K562 (cell line): ENCODE results near the gene PTPRG. TPM values are rescaled to one million over a fixed set of nuclear protein-coding genes. Genes with fewer than 3 reads are reported as not detected.

Experiments
- ATAC-seq: fragments of 200-7000 bp; cut with Tn5 transposase; 3 replicates; pipeline ENCODE4 v1.9.1; 2020; ENCODE audit warnings: moderate library complexity
- BruUV-seq: library from RNA; stranded (reverse); fragments of 400-500 nt; replicated peaks from 2 replicates; lab custom pipeline; 2021; lab: Mats Ljungman, UMichigan
- CTCF ChIA-PET: fragments of 300-600 bp; formaldehyde crosslinking; extraction: SDS; loops from one replicate; lab custom pipeline; 2021; ENCODE audit warnings: low intra/inter-chr PET ratio; lab: Yijun Ruan, JAX
- POLR2A ChIA-PET: fragments of 300-600, 350-650 bp; sonication (Branson Sonifier 250); formaldehyde crosslinking; extraction: SDS; loops from one replicate; lab custom pipeline; 2021; ENCODE audit warnings: antibody characterized with exemption, inconsistent platforms; lab: Yijun Ruan, JAX
- DNase-seq, 4 experiments: peaks; one replicate each; pipeline versions ENCODE4 v3.0.0 to v3.0.0-alpha.2; 2011 to 2018; ENCODE audit warnings: low spot score in 3 of 4, mixed read lengths in 3 of 4; ENCODE audit errors: extremely low read depth in 1 of 4
- FAIRE-seq: peaks from 2 replicates; lab custom pipeline; 2011; peaks lifted over from hg19 to GRCh38; lab: Jason Lieb, UNC
- H2AFZ ChIP-seq: 2 replicates; pipeline ENCODE4 v1.6.0; 2011; ENCODE audit warnings: low read depth, low read length, control low read depth, inconsistent platforms
- H3K27ac ChIP-seq: fragments of 200-600 bp; 3 replicates; pipeline ENCODE4 v1.8.0; 2011; ENCODE audit warnings: low read depth, mild to moderate bottlenecking, control low read depth, inconsistent platforms, low read length, moderate library complexity, mixed read lengths; ENCODE audit errors: extremely low read depth
- H3K27me3 ChIP-seq, 2 experiments: fragments of 300-600 bp in 1 of 2; 2 replicates in 1 of 2; 3 replicates in 1 of 2; pipeline versions ENCODE4 v1.6.0 to v1.8.0; 2011; ENCODE audit warnings: inconsistent platforms in 2 of 2, low read length in 2 of 2, mild to moderate bottlenecking in 1 of 2, mixed read lengths in 1 of 2, moderate library complexity in 1 of 2; ENCODE audit not compliant: control insufficient read depth in 2 of 2, insufficient read depth in 2 of 2
- H3K36me3 ChIP-seq: fragments of 300-600 bp; 3 replicates; pipeline ENCODE4 v1.8.0; 2011; ENCODE audit warnings: mild to moderate bottlenecking, low read length, inconsistent platforms; ENCODE audit not compliant: control insufficient read depth, insufficient read depth
- H3K4me1 ChIP-seq, 2 experiments: fragments of 200-600 bp in 1 of 2; replicated peaks in 1 of 2; 2 replicates in 1 of 2; 3 replicates in 1 of 2; pipeline versions ENCODE4 v1.5.1 to v1.8.0; 2011; ENCODE audit warnings: inconsistent platforms in 2 of 2, low read length in 2 of 2, mild to moderate bottlenecking in 1 of 2, mixed read lengths in 1 of 2, moderate library complexity in 1 of 2; ENCODE audit not compliant: control insufficient read depth in 2 of 2, insufficient read depth in 2 of 2
- H3K4me2 ChIP-seq: 2 replicates; pipeline ENCODE4 v1.6.1; 2011; ENCODE audit warnings: low read length, control low read depth, inconsistent platforms, mixed read lengths; ENCODE audit not compliant: insufficient read depth
- H3K4me3 ChIP-seq: fragments of 200-600 bp; sonication (generic), shearing (Covaris generic); 2 replicates; pipeline ENCODE4 v1.5.1; 2016; ENCODE audit warnings: control low read depth, inconsistent platforms
- H3K79me2 ChIP-seq: fragments of 200-600 bp; 3 replicates; pipeline ENCODE4 v1.8.0; 2011; ENCODE audit warnings: low read length, inconsistent platforms; ENCODE audit not compliant: control insufficient read depth, insufficient read depth
- H3K9ac ChIP-seq, 2 experiments: 2 replicates each; pipeline versions ENCODE4 v1.6.0 to v1.6.1; 2011; ENCODE audit warnings: low read depth in 2 of 2, low read length in 2 of 2, control low read depth in 1 of 2, inconsistent platforms in 1 of 2, mild to moderate bottlenecking in 1 of 2, mixed read lengths in 1 of 2; ENCODE audit not compliant: insufficient read depth in 1 of 2
- H3K9me1 ChIP-seq: one replicate; pipeline ENCODE4 v1.6.0; 2011; ENCODE audit warnings: inconsistent platforms, mild to moderate bottlenecking, low read length, moderate library complexity; ENCODE audit not compliant: control insufficient read depth, insufficient read depth
- H3K9me3 ChIP-seq: replicated peaks from 2 replicates; pipeline ENCODE4 v1.5.1; 2011; ENCODE audit warnings: low read depth, low read length, inconsistent platforms; ENCODE audit not compliant: control insufficient read depth, insufficient read depth
- H4K20me1 ChIP-seq: replicated peaks from 2 replicates; pipeline ENCODE4 v1.6.1; 2011; ENCODE audit warnings: low read length, inconsistent platforms, mixed read lengths; ENCODE audit not compliant: control insufficient read depth, insufficient read depth
- CBX3 ChIP-seq, 2 experiments: IDR thresholded peaks; 1 replicate in 1 of 2; 2 replicates in 1 of 2; pipeline ENCODE4 v1.6.1; 2012; ENCODE audit warnings: inconsistent platforms in 2 of 2, low read length in 2 of 2, borderline replicate concordance in 1 of 2, control low read depth in 1 of 2
- CEBPB ChIP-seq: fragments of 450-650 bp; IDR thresholded peaks from 2 replicates; pipeline ENCODE4 v1.6.1; 2016; ENCODE audit warnings: missing genetic modification characterization, missing compliant biosample characterization
- DACH1 ChIP-seq: fragments of 450-650 bp; IDR thresholded peaks from 2 replicates; pipeline ENCODE4 v1.6.1; 2018; ENCODE audit not compliant: partially characterized antibody
- FOXK2 ChIP-seq, 2 experiments: fragments of 450-650 bp; IDR thresholded peaks in 1 of 2; conservative IDR thresholded peaks in 1 of 2; 2 replicates each; pipeline ENCODE4 v1.6.1; 2016; ENCODE audit warnings: low read depth in 2 of 2, mild to moderate bottlenecking in 1 of 2
- GABPB1 ChIP-seq: sonication (generic); formaldehyde crosslinking; IDR thresholded peaks from 2 replicates; pipeline ENCODE4 v1.8.0; 2022; ENCODE audit warnings: mild to moderate bottlenecking, missing genetic modification reagents
- KDM1A ChIP-seq, 2 experiments: fragments of 450-650 bp; IDR thresholded peaks; 2 replicates each; pipeline ENCODE4 v1.6.1; 2016; ENCODE audit warnings: mild to moderate bottlenecking in 2 of 2
- KLF16 ChIP-seq: IDR thresholded peaks from 2 replicates; pipeline ENCODE4 v1.6.1; 2016; ENCODE audit warnings: antibody characterized with exemption
- PHB ChIP-seq: fragments of 250-450 bp; sonication (Bioruptor Pico); IDR thresholded peaks from 2 replicates; pipeline ENCODE4 v1.5.0; 2021
- SAP30 ChIP-seq: fragments of 200-600 bp; sonication (generic); IDR thresholded peaks from 2 replicates; pipeline ENCODE4 v1.6.1; 2012; ENCODE audit warnings: borderline replicate concordance, low read depth, mild to moderate bottlenecking, moderate library complexity, low read length, control low read depth, inconsistent platforms; ENCODE audit not compliant: insufficient read depth, poor library complexity, severe bottlenecking
- ZNF124 ChIP-seq: sonication (generic); formaldehyde crosslinking; IDR thresholded peaks from 2 replicates; pipeline ENCODE4 v1.8.1; 2022; ENCODE audit warnings: missing genetic modification reagents
- in situ Hi-C: fragments of 300-500 bp; cut with MboI; formaldehyde crosslinking; loops from 4 replicates; pipeline ENCODE4 v1.15.0; 2018; ENCODE audit warnings: inconsistent platforms, mixed read lengths
- intact Hi-C: fragments of 100-400 bp; cut with micrococcal nuclease; formaldehyde crosslinking; loops from 2 replicates; pipeline ENCODE4 v1.14.2; 2022
- polyA plus RNA-seq, 8 experiments: library from polyadenylated mRNA; depleted of rRNA in 4 of 8; stranded (reverse) in 5 of 8; unstranded in 3 of 8; fragments of >200 nt; fragmentation: Nextera tagmentation in 2 of 8; fragmentation: Illumina TruSeq in 1 of 8; extraction: Ambion mirVana in 2 of 8; extraction: Trizol in 1 of 8; gene quantifications; 2 replicates each; pipeline versions ENCODE4 v1.2.1 to v1.2.3, GENCODE V29; 2011 to 2014; ENCODE audit warnings: inconsistent platforms in 1 of 8, missing spikeins in 1 of 8
- total RNA-seq, 7 experiments: library from RNA; depleted of rRNA in 6 of 7; stranded (reverse); fragments of >200 nt in 6 of 7; fragmentation: Illumina TruSeq in 2 of 7; extraction: Trizol in 2 of 7; gene quantifications; 2 replicates each; pipeline versions ENCODE4 v1.2.1 to v1.2.3, GENCODE V29; 2011 to 2021; ENCODE audit warnings: low replicate concordance in 1 of 7

Gene PTPRG
- total and polyA plus RNA-seq, 9 of the 15 experiments (the other 6 are each of a cell fraction or from before 2014, with no cell fraction given), result 0.16 TPM; not detected in 8

- Histone ChIP-seq H3K4me2 (no peak overlapping the region), H3K4me1 (no peaks in the 10 kb centered on the region), H3K4me3 (no peak overlapping the region), H3K9me1 (no peaks in the 10 kb centered on the region), H3K36me3 (no peaks in the 10 kb centered on the region), H3K79me2 (no peaks in the 10 kb centered on the region), H3K27ac (no peak overlapping the region), H3K27me3 (no peaks in the 10 kb centered on the region; a peak in 1 of 5 replicates), H4K20me1 (no peaks in the 10 kb centered on the region), H3K9me3 (no peaks in the 10 kb centered on the region), H3K9ac (no peak overlapping the region), H2AFZ (no peak overlapping the region)
- ATAC-seq (no peak), DNase-seq (no peak), FAIRE-seq (no peak)
- ChIA-PET POLR2A (no interaction called here), CTCF (no interaction called here)
- in situ Hi-C loops (no loop called here), intact Hi-C loops (no loop called here)
- TF ChIP-seq GABPB1 (CRISPR knock-in tag), result no peak
- no peak for TF ChIP-seq FOXK2 (conservative IDR thresholded peaks at IDR 0.05 in 1 of 2, IDR thresholded peaks at IDR 0.05 in 1 of 2; ENCODE audit: low read depth in 2 of 2)
- no peak for TF ChIP-seq KDM1A (IDR thresholded peaks at IDR 0.05)
- TF ChIP-seq ZNF124 (CRISPR knock-in tag), result no peak
- no peak for TF ChIP-seq CEBPB (tag)
- TF ChIP-seq PHB (CRISPR knock-in tag), result no peak
- no peak for TF ChIP-seq DACH1
- no peak for TF ChIP-seq CBX3 (IDR thresholded peaks at IDR 0.05; ENCODE audit: borderline replicate concordance in 1 of 2, low read length in 2 of 2)
- no peak for TF ChIP-seq KLF16
- TF ChIP-seq SAP30, result no peak
- BruUV-seq, result no TSS peak
These were observed 161.7 kb downstream of the PTPRG start for GRCh38 chr3:61723038-61723437.
